Activated CD8-positive, alpha-beta memory T cell treated with anti-CD3 and anti-CD28 coated beads, Interleukin-2, amount 50 U/mL, for 48 hours (primary cell): Measurements from ENCODE around the gene USP17L29.
"Not testable (repeated sequence)": the region's sequence is repeated elsewhere in the genome, so short reads cannot be mapped to it uniquely, and the experiment has no call there.

Experiments used
- DNase-seq: peaks from one replicate; pipeline ENCODE4 v3.0.0-alpha.2; 2020

Gene USP17L29

DNA sequence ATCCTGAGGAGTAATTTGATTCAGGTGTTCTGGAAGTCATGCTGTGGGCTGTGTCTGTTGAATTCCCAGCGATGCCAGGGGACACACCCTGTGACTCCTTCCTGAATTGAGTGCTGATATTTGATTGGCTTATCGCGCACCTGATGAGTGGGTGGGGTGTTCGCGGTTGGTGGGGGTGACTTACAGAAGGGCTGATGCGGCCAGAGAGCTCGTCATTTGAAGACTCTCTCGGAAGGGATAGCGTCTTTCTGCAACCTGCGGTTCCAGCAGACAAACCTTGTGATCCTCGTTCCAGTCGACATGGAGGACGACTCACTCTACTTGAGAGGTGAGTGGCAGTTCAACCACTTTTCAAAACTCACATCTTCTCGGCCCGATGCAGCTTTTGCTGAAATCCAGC lies at the start of gene USP17L29:
Gene USP17L29 (plus strand): TSS at position 301 of the 400 bp plus-strand sequence. CDS start 0 bp downstream, at position 301.
- DNase-seq = not testable (repeated sequence)

DNA sequence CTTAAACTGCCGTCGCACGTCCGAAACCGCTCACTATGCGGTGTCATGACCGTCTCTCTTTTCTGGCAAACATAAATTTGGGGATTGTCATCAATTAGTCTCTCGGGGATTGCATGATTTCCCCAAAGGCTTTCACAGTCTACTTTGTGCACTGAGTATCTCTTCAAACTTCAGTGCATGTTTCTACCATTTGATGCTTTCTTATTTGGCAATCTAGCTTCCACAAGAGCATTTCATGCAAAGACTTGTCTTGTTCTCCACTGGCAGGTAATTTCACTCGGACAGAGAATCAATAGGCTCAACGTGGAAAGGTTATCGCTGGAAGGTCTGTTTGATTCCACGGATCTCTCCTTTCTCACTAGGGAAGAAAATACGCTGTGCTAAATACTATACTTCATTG lies 29.2 kb upstream of the USP17L29 start:
- not testable (repeated sequence) for DNase-seq

DNA sequence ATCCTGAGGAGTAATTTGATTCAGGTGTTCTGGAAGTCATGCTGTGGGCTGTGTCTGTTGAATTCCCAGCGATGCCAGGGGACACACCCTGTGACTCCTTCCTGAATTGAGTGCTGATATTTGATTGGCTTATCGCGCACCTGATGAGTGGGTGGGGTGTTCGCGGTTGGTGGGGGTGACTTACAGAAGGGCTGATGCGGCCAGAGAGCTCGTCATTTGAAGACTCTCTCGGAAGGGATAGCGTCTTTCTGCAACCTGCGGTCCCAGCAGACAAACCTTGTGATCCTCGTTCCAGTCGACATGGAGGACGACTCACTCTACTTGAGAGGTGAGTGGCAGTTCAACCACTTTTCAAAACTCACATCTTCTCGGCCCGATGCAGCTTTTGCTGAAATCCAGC lies 28.6 kb upstream of the USP17L29 start, which contains the start of gene USP17L24:
Gene USP17L24 (plus strand): TSS at position 301 of the 400 bp plus-strand sequence. CDS start 0 bp downstream, at position 301.
- DNase-seq = not testable (repeated sequence)

GRCh38 chr4:9329611-9330010 lies 23.8 kb upstream of the USP17L29 start, which contains the start of gene USP17L25:
USP17L25 (plus strand) TSS chr4:9329911; CDS start chr4:9329911, 0 bp downstream.
- not testable (repeated sequence) for DNase-seq

DNA sequence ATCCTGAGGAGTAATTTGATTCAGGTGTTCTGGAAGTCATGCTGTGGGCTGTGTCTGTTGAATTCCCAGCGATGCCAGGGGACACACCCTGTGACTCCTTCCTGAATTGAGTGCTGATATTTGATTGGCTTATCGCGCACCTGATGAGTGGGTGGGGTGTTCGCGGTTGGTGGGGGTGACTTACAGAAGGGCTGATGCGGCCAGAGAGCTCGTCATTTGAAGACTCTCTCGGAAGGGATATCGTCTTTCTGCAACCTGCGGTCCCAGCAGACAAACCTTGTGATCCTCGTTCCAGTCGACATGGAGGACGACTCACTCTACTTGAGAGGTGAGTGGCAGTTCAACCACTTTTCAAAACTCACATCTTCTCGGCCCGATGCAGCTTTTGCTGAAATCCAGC lies 19.1 kb upstream of the USP17L29 start, which contains the start of gene USP17L26:
Gene USP17L26 (plus strand): TSS at position 301 of the 400 bp plus-strand sequence. CDS start 0 bp downstream, at position 301.
- not testable (repeated sequence) for DNase-seq

GRCh38 chr4:9339103-9339502 lies 14.3 kb upstream of the USP17L29 start, which contains the start of gene USP17L5:
USP17L5 (plus strand) TSS chr4:9339403; CDS start chr4:9339403, 0 bp downstream.
- DNase-seq = not testable (repeated sequence)

DNA sequence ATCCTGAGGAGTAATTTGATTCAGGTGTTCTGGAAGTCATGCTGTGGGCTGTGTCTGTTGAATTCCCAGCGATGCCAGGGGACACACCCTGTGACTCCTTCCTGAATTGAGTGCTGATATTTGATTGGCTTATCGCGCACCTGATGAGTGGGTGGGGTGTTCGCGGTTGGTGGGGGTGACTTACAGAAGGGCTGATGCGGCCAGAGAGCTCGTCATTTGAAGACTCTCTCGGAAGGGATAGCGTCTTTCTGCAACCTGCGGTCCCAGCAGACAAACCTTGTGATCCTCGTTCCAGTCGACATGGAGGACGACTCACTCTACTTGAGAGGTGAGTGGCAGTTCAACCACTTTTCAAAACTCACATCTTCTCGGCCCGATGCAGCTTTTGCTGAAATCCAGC lies 9.6 kb upstream of the USP17L29 start, which contains the start of gene USP17L27:
Gene USP17L27 (plus strand): TSS at position 301 of the 400 bp plus-strand sequence. CDS start 0 bp downstream, at position 301.
- not testable (repeated sequence) for DNase-seq

GRCh38 chr4:9348593-9348992 lies 4.8 kb upstream of the USP17L29 start, which contains the start of gene USP17L28:
USP17L28 (plus strand) TSS chr4:9348893; CDS start chr4:9348893, 0 bp downstream.
- not testable (repeated sequence) for DNase-seq

DNA sequence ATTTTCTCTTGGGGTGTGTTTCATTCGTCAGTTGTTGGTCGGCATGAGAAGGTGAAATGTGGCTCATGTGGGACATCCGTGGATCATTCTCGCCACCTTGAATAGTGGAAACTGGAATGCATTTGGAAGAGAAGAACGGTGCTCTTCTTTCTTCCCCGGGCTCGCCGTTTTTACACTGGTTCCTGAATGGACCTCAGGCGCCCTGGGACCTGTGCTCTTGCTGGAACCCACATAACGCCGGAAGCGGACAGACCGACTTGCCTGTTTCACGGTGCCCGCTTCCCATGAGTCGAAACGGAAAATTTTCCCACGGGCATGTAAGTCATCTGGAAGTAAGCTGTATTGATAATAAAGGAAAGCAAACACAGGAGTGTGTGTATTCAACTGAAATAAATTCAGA lies 2.6 kb upstream of the USP17L29 start:
- DNase-seq = not testable (repeated sequence)

- not testable (repeated sequence) for DNase-seq
Measured at GRCh38 chr4:9362829-9363228, 9.4 kb downstream of the USP17L29 start, which contains the start of gene USP17L30. USP17L30 (plus strand) TSS chr4:9363129; CDS start chr4:9363129, 0 bp downstream.

DNA sequence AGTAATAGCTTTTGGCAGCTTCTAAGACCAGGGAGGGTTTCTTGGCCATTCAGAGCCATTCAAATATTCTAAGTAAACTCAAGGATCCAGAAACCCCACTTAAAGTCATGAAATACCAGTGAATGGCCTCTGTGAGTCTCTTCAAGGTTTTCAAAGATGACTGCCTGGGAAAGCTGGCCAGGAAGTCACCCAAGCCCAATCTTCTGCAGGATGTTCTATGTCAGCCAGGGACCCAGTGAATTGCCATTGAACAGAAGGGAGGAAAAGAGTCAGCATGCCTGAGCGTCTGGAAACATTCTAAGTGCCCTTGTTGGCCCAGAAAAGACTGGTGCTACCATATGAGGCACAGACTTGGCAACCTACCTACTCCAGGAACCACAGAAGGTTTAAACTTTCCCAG lies 26.4 kb downstream of the USP17L29 start:
- not testable (repeated sequence) for DNase-seq

DNA sequence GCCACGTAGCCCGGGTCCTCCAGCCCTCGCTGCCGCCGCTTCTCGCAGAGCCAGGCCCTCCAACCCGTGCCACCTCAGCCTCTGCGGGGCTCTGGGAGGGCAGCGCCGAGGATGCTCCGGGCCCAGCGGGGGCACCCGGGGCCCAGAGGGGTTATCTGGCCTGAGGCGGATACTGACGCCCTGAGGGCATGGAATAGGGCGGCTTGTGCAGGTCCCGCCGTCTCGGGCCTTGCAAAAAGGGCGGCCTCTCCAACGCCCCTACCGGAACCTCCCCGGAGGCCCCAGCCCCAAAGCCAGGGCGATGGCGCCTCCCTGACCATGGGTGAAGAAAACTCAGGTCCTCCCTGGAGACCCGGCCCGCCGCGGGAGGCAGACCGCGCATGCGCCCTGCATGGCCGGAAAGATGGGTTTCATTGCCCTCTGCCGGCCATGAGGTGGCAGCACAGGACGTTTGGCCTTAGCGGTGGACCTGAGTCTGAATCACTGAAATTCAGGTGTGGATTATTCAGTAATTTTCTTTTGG lies 27.6 kb downstream of the USP17L29 start:
- DNase-seq = peak; percentile 70

GRCh38 chr4:9384126-9384525 lies 30.7 kb downstream of the USP17L29 start:
- no peak for DNase-seq

GRCh38 chr4:9389001-9389400 lies 35.6 kb downstream of the USP17L29 start:
- DNase-seq = not testable (repeated sequence)
